HEK293 (cell line): ENCODE measurements around the gene PRDX2.

ENCODE experiments used
- KLF8 ChIP-seq: fragments of 450-650 bp; formaldehyde crosslinking; IDR thresholded peaks from 2 replicates; pipeline ENCODE4 v1.5.1; 2016; ENCODE audit warnings: missing biosample characterization, missing genetic modification characterization
- REST ChIP-seq: fragments of 450-650 bp; formaldehyde crosslinking; IDR thresholded peaks from 2 replicates; pipeline ENCODE4 v1.5.1; 2016; ENCODE audit warnings: missing biosample characterization, missing genetic modification characterization
- SETDB1 ChIP-seq: IDR thresholded peaks from one replicate; pipeline ENCODE4 v1.6.1; 2017; ENCODE audit warnings: mild to moderate bottlenecking, low read length, moderate library complexity, mixed read lengths; ENCODE audit not compliant: insufficient read length
- ZBTB8A ChIP-seq: fragments of 450-650 bp; formaldehyde crosslinking; IDR thresholded peaks from 2 replicates; pipeline ENCODE4 v1.5.1; 2016; ENCODE audit warnings: missing biosample characterization, missing genetic modification characterization
- ZNF114 ChIP-seq: fragments of 450-650 bp; formaldehyde crosslinking; IDR thresholded peaks from 2 replicates; pipeline ENCODE4 v1.5.0; 2017; ENCODE audit warnings: missing biosample characterization, missing genetic modification characterization
- ZNF335 ChIP-seq: fragments of 450-650 bp; formaldehyde crosslinking; conservative IDR thresholded peaks from 2 replicates; pipeline ENCODE4 v1.5.1; 2016; ENCODE audit warnings: missing biosample characterization, missing genetic modification characterization
- ZNF423 ChIP-seq: fragments of 450-650 bp; formaldehyde crosslinking; IDR thresholded peaks from 2 replicates; pipeline ENCODE4 v1.5.1; 2016; ENCODE audit warnings: missing biosample characterization, missing genetic modification characterization
- TF ChIP-seq, protein P1 (sequence below): fragments of 450-650 bp; formaldehyde crosslinking; IDR thresholded peaks from 2 replicates; pipeline ENCODE4 v1.5.1; 2016; ENCODE audit warnings: missing biosample characterization, missing genetic modification characterization
- TF ChIP-seq, protein P2 (sequence below): fragments of 450-650 bp; formaldehyde crosslinking; IDR thresholded peaks from 2 replicates; pipeline ENCODE4 v1.5.1; 2016; ENCODE audit warnings: missing biosample characterization, missing genetic modification characterization

DNA sequence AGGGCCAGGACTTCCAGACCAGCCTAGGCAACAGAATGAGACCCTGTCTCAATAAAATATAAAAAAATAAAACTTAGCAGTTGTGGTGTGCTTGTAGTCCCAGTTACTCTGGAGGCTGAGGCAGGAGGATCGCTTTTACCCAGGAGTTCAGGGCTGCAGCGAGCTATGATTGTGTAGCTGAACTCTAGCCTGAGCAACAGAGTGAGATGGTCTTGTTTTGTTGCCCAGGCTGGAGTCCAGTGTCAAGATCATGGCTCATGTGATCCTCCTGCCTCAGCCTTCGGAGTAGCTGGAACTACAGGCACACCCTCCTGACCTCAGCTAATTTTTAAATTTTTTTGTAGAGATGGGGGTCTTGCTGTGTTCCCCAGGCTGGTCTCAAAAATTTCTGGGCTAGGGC, 14.6 kb downstream of the PRDX2 start:
- TF ChIP-seq, protein P1, sequence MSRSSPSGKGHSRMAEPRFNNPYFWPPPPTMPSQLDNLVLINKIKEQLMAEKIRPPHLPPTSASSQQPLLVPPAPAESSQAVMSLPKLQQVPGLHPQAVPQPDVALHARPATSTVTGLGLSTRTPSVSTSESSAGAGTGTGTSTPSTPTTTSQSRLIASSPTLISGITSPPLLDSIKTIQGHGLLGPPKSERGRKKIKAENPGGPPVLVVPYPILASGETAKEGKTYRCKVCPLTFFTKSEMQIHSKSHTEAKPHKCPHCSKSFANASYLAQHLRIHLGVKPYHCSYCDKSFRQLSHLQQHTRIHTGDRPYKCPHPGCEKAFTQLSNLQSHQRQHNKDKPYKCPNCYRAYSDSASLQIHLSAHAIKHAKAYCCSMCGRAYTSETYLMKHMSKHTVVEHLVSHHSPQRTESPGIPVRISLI (tag by site-specific recombination): no peak
- TF ChIP-seq KLF8 (tag by site-specific recombination) (no peak), SETDB1 (no peak), REST (tag by site-specific recombination) (no peak), ZNF423 (tag by site-specific recombination) (no peak), ZNF114 (no peak), ZBTB8A (tag by site-specific recombination) (no peak), ZNF335 (tag by site-specific recombination) (no peak)
- TF ChIP-seq, protein P2, sequence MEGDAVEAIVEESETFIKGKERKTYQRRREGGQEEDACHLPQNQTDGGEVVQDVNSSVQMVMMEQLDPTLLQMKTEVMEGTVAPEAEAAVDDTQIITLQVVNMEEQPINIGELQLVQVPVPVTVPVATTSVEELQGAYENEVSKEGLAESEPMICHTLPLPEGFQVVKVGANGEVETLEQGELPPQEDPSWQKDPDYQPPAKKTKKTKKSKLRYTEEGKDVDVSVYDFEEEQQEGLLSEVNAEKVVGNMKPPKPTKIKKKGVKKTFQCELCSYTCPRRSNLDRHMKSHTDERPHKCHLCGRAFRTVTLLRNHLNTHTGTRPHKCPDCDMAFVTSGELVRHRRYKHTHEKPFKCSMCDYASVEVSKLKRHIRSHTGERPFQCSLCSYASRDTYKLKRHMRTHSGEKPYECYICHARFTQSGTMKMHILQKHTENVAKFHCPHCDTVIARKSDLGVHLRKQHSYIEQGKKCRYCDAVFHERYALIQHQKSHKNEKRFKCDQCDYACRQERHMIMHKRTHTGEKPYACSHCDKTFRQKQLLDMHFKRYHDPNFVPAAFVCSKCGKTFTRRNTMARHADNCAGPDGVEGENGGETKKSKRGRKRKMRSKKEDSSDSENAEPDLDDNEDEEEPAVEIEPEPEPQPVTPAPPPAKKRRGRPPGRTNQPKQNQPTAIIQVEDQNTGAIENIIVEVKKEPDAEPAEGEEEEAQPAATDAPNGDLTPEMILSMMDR (tag by site-specific recombination): no peak
